ENCODE measurements around the gene TENT4A. TPM values are rescaled to one million over a fixed set of nuclear protein-coding genes. Genes with fewer than 3 reads are reported as not detected.

The TENT4A gene
- 8.7 and 15.2 TPM in 2 replicates for total RNA-seq

DNA sequence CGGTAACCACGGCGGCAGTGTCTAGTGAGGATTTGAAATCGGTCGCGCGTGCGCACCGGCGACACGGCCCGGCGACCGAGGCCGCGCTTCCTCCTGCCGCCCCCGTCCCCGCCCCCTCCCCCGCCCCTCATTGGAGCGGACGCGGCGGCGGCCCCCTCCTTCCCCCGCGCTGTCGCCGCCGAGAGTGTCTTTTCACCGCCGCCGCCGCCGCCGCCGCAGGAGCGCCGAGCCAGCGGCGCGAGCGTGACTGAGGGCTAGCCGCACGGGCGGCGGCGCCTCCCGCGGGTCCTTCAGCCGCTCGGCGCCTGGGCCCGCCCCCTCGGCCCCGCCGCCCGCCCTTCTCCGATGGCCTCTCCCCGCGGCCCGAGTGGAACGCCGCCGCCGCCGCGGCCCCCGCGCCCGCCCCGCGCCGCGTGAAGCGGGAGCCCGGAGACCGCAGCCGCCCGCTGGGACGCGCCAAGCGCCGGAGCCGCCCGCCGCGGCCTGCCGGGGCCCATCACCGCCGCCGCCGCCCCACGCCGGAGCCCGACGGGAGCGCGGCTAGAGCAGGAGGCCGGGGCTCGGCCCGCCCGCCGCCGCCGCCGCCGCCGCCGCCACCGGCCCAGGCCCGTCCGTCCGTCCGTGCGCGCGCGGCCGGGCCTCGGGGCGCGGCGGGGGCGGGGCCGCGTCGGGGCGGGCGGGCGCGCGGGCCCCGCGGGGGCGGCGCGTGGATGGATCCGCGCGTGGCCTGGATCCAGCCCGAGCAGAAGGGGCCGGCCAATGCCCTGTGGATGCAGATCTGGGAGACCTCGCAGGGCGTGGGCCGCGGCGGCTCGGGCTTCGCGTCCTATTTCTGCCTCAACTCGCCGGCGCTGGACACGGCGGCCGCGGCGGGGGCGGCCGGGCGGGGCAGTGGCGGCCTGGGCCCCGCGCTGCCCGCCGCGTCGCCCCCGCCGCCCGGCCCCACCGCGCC, at the start of gene TENT4A:
TENT4A (plus strand) TSS at position 159 of the 952 bp plus-strand sequence; CDS start at position 711, 552 bp downstream.

Other genes starting within 250 kb of the TENT4A start
- 50.0 and 95.4 TPM in 2 replicates for gene NSUN2, start 80.4 kb upstream of the TENT4A start, total RNA-seq
- gene SRD5A1, start 80.0 kb upstream of the TENT4A start, total RNA-seq: 7.4 and 12.3 TPM in 2 replicates